Left lung (tissue), 10 donors: ENCODE measurements around the gene SIL1. TPM values are rescaled to one million over a fixed set of nuclear protein-coding genes. Genes with fewer than 3 reads are reported as not detected.
"Not testable (repeated sequence)": the region's sequence is repeated elsewhere in the genome, so short reads cannot be mapped to it uniquely, and the experiment has no call there.

ENCODE experiments used
- ATAC-seq: fragments of 200-7000 bp; cut with Tn5 transposase; one replicate; pipeline ENCODE4 v1.9.1; 2020; ENCODE audit warnings: moderate library complexity
- DNase-seq, 4 donors: peaks; one replicate each; pipeline ENCODE4 v3.0.0-alpha.2; 2013 to 2020
- H3K27ac ChIP-seq, 2 donors: fragments of 200-600 bp; sonication (generic) in 1 of 2; one replicate each; pipeline versions ENCODE4 v1.5.0 to v1.8.0; 2020 to 2021
- H3K27me3 ChIP-seq, 2 donors: fragments of 200-600 bp; sonication (generic) in 1 of 2; one replicate each; pipeline versions ENCODE4 v1.5.0 to v1.8.0; 2020 to 2021
- H3K36me3 ChIP-seq, 2 donors: fragments of 200-600 bp; sonication (generic) in 1 of 2; one replicate each; pipeline versions ENCODE4 v1.5.0 to v1.8.0; 2020 to 2021
- H3K4me1 ChIP-seq, 2 donors: fragments of 200-600 bp; one replicate each; pipeline ENCODE4 v1.8.0; 2021
- H3K4me3 ChIP-seq, 2 donors: fragments of 200-600 bp; sonication (generic) in 1 of 2; one replicate each; pipeline versions ENCODE4 v1.5.0 to v1.8.0; 2020 to 2021; ENCODE audit warnings: mild to moderate bottlenecking in 1 of 2
- H3K9me3 ChIP-seq, 2 donors: fragments of 200-600 bp; sonication (generic) in 1 of 2; one replicate each; pipeline versions ENCODE4 v1.5.0 to v1.8.0; 2020 to 2021
- CTCF ChIP-seq, 2 donors: fragments of 200-600 bp; sonication (generic) in 1 of 2; IDR thresholded peaks; one replicate each; pipeline versions ENCODE4 v1.5.0 to v1.8.0; 2021; ENCODE audit warnings: antibody characterized with exemption in 2 of 2
- intact Hi-C, 2 donors: fragments of 100-400 bp; cut with DNase I; formaldehyde crosslinking; loops; one replicate each; pipeline versions ENCODE4 v1.11.2 to v1.14.2; 2022
- polyA plus RNA-seq, 6 donors: library from polyadenylated mRNA; unstranded; fragments of 120-200 nt; gene quantifications; one replicate each; pipeline ENCODE4 v1.2.1, GENCODE V29; 2013; ENCODE audit not compliant: insufficient read length in 6 of 6
- total RNA-seq, 2 donors: library from RNA; stranded (reverse); fragmentation: NEBNext Ultra II Directional; extraction: Animal tissue kit (Norgen Biotek cat#: 25700); gene quantifications; one replicate each; pipeline ENCODE4 v1.2.1, GENCODE V29; 2021
- donor health status: DM: no; HTN: yes; CAD: no.
- donor health status: DM: no; HTN: no; CAD: no.

SIL1 gene
- total and polyA plus RNA-seq, 8 donors = 28.8 to 71.7 (median 37.3) TPM

GRCh38 chr5:139167063-139167462 lies 31.1 kb downstream of the SIL1 start:
- intact Hi-C loops = no loop called here
- Histone ChIP-seq H3K4me1 (peaks cover 0 to 9% of the 10 kb centered on the region in 2 donors), H3K27ac (no peak overlapping the region), H3K27me3 (no peaks in the 10 kb centered on the region), H3K4me3 (no peak overlapping the region), H3K36me3 (no peaks in the 10 kb centered on the region), H3K9me3 (peaks cover 0 to 3% of the 10 kb centered on the region in 2 donors)
- ATAC-seq (no peak), DNase-seq (no peak)
- no peak for TF ChIP-seq CTCF (IDR thresholded peaks at IDR 0.05)

GRCh38 chr5:139164897-139165296 lies 33.3 kb downstream of the SIL1 start:
- H3K27me3 ChIP-seq, H3K4me1 ChIP-seq, H3K9me3 ChIP-seq, ATAC-seq, H3K27ac ChIP-seq, DNase-seq, H3K4me3 ChIP-seq, H3K36me3 ChIP-seq, intact Hi-C loops: not testable (repeated sequence)

- no peaks in the 10 kb centered on the region for H3K36me3 ChIP-seq
- no peaks in the 10 kb centered on the region for H3K9me3 ChIP-seq
- H3K4me1 ChIP-seq = peaks cover 0 to 9% of the 10 kb centered on the region in 2 donors
- intact Hi-C loops = no loop called here
- H3K27ac ChIP-seq = no peak overlapping the region
- ATAC-seq = no peak
- no peak overlapping the region for H3K4me3 ChIP-seq
- no peak for DNase-seq
- H3K27me3 ChIP-seq = no peaks in the 10 kb centered on the region
- no peak for TF ChIP-seq CTCF (IDR thresholded peaks at IDR 0.05)
These were observed 34.1 kb downstream of the SIL1 start for GRCh38 chr5:139164020-139164419.

- intact Hi-C loops = no loop called here
- Histone ChIP-seq H3K36me3 (no peaks in the 10 kb centered on the region), H3K4me3 (no peak overlapping the region), H3K4me1 (no peaks in the 10 kb centered on the region), H3K27me3 (no peaks in the 10 kb centered on the region), H3K27ac (no peak overlapping the region), H3K9me3 (no peaks in the 10 kb centered on the region)
- TF ChIP-seq CTCF (IDR thresholded peaks at IDR 0.05) = no peak
- DNase-seq (no peak), ATAC-seq (no peak)
These were observed 35.7 kb downstream of the SIL1 start for GRCh38 chr5:139162448-139162847.

GRCh38 chr5:139158791-139159190 lies 39.4 kb downstream of the SIL1 start:
- DNase-seq = no peak
- intact Hi-C loops = no loop called here
- no peak for TF ChIP-seq CTCF (IDR thresholded peaks at IDR 0.05)
- H3K36me3 ChIP-seq = no peaks in the 10 kb centered on the region
- no peak for ATAC-seq
- H3K4me1 ChIP-seq = no peaks in the 10 kb centered on the region
- H3K27me3 ChIP-seq = no peaks in the 10 kb centered on the region
- H3K4me3 ChIP-seq = no peak overlapping the region
- H3K9me3 ChIP-seq = no peaks in the 10 kb centered on the region
- H3K27ac ChIP-seq = no peak overlapping the region

- H3K4me3 ChIP-seq = no peak overlapping the region
- intact Hi-C loops = no loop called here
- DNase-seq = no peak
These were observed 40.6 kb downstream of the SIL1 start for GRCh38 chr5:139157556-139157955.

More at GRCh38 chr5:139157556-139157955, 40.6 kb downstream of the SIL1 start:
- Histone ChIP-seq H3K27ac (no peak overlapping the region), H3K36me3 (no peaks in the 10 kb centered on the region), H3K4me1 (no peaks in the 10 kb centered on the region), H3K9me3 (no peaks in the 10 kb centered on the region), H3K27me3 (no peaks in the 10 kb centered on the region)
- no peak for TF ChIP-seq CTCF (IDR thresholded peaks at IDR 0.05)
- peak; percentile 16 for ATAC-seq
